Mesenteric fat pad (tissue), 1 donor: ENCODE results near the gene LYL1. TPM values are rescaled to one million over a fixed set of nuclear protein-coding genes. Genes with fewer than 3 reads are reported as not detected.

ENCODE experiments used
- DNase-seq: peaks from one replicate; pipeline ENCODE4 v3.0.0-alpha.2; 2020; ENCODE audit warnings: low spot score
- total RNA-seq: library from RNA; stranded (reverse); fragmentation: NEBNext Ultra II Directional; extraction: Animal tissue kit (Norgen Biotek cat#: 25700); gene quantifications from one replicate; pipeline ENCODE4 v1.2.1, GENCODE V29; 2021
- donor health status: DM: yes; HTN: yes; CAD: no.

The LYL1 gene
- total RNA-seq, 1 donor from 2014 or later = 11.5 TPM

DNA sequence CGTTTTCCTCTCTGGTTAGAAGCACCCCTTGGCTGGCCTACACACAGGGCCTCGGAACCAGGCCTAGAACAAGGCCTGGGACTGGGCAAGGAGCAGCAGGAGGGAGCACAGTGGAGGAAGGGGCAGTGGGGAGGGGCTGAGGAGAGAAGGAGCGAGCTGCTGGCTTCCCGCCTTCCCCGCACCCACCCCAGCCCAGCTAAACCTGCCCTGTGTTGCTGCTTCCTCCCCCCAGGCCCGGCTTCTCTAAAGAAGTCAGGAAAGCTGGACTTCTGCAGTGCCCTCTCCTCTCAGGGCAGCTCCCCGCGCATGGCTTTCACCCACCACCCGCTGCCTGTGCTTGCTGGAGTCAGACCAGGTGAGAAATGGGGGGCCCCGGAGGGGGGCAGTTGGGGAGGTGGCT is 24.3 kb downstream of the LYL1 start:
- no peak for DNase-seq

DNA sequence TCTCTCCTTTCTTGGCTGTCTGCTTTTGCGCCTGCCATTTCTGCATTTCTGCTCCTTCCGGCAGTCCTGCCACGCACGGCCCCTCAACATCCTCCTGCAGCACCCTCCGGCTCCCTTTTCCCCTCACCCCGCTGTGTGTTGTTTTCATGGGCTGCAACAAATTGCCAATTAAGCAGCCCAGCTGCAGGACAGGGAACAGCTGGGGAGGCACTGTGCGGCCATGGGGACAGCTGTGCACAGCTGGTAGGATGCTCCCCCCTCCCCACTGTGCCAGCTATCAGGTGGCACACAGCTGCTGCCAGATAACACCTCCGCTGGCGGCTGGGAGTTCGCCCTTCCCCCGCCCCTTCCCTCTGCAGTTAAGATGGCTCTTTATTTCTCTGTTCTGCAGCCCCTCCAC is 25.4 kb downstream of the LYL1 start:
- no peak for DNase-seq

GRCh38 chr19:13076787-13077186 is 25.9 kb downstream of the LYL1 start:
- no peak for DNase-seq

- no peak for DNase-seq
Observed at GRCh38 chr19:13076320-13076719, 26.3 kb downstream of the LYL1 start.

GRCh38 chr19:13074378-13074777 is 28.3 kb downstream of the LYL1 start:
- no peak for DNase-seq

DNA sequence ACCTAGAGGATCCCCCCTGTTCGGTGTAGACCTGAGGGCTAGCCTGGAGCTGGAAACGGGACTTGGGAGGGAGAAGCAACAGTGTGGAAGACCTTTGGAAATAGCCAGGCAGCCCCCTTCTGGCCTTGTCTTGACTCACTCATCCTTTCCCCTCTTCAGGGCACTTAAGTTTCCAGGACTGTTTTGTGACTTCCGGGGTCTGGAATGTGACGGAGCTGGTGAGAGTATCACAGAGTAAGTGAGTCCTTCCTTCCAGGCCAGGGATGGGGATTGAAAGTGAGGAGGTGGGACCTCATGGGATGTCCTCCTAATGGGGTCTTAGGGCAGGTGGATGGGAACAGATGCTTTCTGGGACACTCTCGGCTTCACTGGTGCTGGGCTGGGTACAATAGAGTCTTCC is 29.4 kb downstream of the LYL1 start:
- DNase-seq = no peak

- no peak for DNase-seq
Observed at GRCh38 chr19:13072188-13072908, 30.3 kb downstream of the LYL1 start.

DNA sequence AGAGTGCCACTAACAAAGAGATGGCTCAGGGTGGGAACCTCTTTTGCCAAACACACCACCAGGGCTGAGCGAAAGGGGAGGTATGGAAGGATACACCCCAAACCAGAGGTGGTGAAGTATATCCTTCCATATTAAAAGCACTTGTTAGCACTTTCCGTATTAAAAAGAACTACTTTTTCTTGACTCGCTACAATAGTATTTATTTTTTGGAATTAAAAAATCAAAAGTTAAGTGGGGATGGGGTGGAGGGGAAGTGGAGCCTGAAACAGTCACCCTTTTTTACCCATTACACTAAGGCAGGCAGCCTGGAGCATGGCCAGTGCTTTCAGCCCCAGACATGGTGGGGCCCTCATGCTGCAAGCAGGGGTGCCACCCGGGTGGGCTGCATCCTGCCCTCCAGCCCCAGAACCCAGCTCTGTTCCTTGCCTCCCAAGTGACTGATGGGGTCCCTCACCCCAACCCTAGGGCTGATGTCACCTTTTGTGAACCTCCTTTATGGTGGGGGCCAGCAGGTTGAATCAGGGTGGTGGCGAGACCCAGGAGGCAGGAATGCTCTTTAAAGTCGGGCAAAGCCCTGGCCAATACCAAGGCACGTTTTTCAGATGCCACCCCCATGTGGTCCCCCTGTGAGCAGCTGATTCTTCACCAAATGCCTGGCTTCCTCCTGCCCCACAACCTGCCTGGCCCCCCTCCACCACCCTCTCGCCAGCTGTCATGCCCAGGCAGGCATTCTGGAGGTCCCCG is 31.0 kb downstream of the LYL1 start:
- no peak for DNase-seq

GRCh38 chr19:13070425-13071140 is 32.1 kb downstream of the LYL1 start:
- DNase-seq = no peak

DNA sequence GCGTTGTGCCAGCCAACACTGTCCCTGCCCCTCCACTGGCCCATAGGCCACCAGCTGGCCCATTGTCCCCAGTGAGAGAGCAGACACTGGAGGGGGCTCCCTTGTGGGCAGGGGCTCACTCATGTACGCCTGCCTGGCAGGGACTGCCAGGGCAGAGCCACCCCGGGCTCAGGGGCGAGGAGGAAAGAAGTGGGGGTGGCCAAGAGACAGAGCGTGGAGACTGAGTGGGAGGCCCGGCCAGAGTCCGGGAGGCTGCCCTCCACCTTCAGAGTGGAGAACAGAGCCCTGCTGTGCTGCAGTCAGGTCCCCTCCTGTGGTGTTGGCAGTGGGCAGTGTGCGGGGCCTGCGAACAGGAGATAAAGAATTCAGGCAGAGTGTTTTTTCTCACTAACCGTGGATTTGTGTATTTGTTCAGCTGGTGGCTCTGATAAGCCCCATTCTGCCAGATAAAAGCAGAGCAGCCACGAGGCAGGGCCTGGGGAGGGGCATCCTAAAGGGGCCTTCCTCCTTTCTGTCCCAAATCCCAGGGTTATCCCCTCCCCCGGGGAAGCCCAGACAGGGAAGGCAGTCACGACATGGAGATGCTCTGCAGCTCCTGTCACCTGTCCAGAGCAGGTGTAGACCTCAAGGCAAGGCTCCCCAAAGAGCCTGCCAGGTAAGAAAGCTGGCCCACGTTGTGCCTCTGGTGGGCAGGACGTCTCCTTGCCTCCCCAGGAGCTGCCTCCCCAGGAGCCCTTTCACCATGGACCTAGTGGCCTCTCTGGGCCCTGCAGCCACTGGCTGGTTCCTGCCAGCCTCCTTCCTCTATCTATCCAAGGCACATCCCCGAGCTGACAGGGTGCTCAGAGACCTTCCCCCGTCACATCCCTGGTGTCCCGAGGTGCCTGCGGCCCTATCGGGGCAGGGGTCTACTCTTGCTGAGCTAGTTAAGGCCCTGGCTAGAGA is 33.0 kb downstream of the LYL1 start:
- DNase-seq = no peak

DNA sequence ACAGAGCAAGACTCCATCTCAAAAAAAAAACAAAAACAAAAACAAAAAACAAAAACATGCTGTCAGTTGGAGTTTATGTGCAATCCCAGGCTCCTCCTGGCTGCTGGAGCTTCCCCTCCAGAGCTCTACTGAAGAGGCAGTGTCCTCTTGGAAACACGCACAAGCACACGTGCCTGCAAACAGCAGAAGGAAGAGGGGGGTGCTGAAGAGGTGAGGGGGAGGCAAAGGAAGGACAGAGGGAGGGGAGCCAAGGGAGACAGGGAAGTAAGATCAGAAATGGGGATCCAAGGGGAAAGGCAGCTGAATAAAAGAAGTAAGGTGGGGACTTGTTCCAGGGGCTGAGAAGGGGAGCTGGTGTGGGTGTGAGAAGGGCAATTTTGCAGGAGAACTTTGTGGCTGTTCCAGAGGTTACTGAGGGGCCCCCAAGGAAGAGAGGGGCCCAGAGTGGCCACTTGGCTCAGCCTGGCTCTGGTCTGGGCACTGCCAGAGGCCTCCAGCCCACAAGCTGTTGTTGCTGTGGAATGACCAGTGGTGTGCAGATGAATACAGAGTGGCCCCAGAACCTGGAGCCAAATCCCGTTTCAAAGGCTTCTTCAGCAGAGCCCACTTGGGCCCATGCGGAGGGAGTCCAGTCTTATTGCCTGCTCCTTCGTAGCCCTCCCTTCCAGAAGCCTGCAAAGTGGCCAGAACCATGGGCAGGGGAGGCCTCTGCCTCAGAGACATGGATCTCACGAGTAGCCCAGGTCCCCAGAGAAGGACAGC is 34.4 kb downstream of the LYL1 start:
- DNase-seq = no peak

GRCh38 chr19:13066933-13067807 is 35.5 kb downstream of the LYL1 start:
- no peak for DNase-seq

DNA sequence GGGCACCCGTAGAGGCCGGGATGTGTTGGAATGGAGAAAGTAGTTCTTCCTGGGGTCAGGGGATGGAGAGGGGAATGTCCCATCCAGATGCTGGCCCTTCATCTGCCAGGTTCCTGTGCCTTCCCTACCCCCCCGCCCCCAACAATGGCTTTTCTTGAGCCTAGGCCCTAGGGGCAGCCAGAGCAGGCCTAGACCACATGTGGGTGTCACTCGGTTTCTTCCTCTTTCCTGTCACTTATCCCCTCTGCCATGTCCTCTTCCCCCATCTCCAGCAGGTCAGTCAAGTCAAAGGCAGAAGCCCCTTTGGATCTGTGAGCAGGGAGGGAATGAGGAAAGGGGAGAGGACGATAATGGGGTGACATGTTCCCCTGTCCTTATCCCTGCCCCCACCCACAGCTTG is 36.4 kb downstream of the LYL1 start:
- no peak for DNase-seq

GRCh38 chr19:13064092-13064489 is 38.6 kb downstream of the LYL1 start:
- DNase-seq = no peak

- no peak for DNase-seq
Observed at GRCh38 chr19:13063461-13064091, 39.1 kb downstream of the LYL1 start.

GRCh38 chr19:13062317-13062716 is 40.3 kb downstream of the LYL1 start:
- DNase-seq = no peak

DNA sequence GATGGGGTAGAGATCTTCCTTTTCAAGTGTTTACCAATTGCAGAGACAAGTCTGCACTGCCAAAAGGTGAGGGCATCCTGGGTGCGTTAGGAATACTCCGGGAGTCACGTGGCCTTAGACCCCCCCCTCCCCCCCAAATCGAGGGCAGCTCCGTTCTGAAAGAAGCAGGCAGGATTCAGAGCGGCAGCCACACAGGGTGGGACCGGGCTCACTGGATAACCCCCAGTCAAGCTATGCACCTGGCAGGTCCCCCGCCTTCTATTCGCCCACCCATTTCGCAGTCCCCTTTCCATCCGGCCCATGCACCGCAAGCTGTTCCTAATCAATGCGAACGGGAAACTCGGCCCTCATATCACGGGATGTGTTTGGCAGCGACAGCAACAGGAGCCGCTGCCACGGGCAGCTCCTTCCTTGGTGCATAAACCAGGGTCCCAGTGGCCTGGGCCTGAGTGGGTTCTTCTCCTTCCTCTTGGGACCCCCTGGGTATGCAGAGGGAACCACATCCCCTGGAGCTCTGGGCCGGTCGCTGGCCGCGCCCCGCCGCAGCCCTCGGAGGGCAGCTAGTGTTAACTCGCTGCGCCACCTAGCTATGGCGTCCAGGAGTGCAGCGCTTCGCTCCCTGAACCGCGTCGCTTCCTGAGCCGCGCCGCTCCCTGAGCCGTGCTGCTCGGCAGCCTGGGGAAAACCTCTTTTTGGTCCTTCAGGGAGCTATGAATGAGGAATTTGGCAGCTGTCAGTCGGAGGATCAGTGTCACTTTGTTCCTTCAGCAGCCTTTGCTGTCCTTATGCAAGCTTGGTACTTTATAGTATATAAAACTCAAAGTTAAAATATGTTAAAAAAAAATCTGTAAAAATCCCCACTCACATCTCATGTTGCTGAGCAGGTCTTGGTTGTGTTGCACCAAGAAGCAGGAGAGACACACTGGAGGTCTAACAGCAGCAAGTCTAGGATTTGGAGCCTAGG is 41.4 kb downstream of the LYL1 start:
- peak; percentile 95 for DNase-seq
